Stimulated activated CD8-positive, alpha-beta memory T cell treated with anti-CD3 and anti-CD28 coated beads, Interleukin-4, amount 100 ng/mL, for 24 hours (primary cell): ENCODE data around the gene BMAL1.
"Not testable (repeated sequence)": the region's sequence is repeated elsewhere in the genome, so short reads cannot be mapped to it uniquely, and the experiment has no call there.

Source experiments
- DNase-seq: peaks from one replicate; pipeline ENCODE4 v3.0.0-alpha.2; 2020; ENCODE audit warnings: low read depth

BMAL1 gene

DNA sequence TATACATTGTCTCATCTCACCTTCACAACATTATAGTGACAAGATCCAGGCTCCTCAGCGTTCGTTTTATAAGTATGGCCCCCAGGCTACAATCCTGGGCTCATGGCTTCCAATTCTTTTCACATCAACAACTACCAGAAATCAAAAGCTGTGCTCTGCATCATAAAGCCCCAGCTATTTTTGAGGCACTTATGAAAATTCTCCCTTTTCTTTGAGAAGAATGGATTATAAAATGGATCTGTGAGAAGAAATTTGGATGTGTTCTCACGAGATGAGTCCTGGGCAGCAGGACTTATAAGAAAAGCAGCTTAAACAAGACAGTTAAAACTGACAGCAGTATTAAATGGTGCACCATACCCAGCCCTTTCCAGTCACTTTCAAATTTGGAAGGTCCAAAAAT, 105.2 kb downstream of the BMAL1 start:
- DNase-seq: no peak

DNA sequence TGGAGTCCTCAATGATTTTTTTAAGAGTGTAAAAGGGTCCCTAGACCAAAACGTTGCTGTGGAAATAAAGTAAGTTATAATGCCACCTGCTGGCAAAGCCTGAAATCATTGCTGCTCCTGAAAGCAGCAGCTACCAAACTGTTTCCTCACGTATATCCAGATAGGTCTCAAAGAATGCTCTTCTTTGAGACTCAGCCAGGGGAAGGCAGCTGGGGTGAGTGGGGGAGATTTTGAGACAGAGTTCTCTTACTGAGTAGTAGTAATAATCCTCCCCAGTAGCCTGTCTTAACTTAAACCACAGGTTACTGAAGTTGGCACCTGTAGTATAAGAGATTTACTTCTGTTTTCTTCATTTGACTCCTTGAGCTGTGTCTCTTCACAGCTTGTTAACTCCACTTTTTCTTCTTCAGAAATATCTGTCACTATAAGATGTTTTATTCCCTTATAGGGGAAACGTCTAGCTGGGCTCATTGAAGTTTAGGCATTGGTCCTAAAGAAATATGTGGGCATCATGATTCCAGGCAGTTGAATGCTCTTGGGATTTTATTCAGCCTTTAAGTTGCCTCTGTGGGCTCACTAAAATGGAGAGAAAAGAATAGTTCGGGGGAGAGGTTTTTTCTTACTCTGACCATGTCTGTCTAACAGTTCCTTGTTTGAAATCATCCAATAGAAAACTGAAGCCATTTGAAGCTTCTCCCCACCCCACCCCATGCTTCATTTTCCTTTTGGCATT, 107.5 kb downstream of the BMAL1 start:
- DNase-seq: no peak

DNA sequence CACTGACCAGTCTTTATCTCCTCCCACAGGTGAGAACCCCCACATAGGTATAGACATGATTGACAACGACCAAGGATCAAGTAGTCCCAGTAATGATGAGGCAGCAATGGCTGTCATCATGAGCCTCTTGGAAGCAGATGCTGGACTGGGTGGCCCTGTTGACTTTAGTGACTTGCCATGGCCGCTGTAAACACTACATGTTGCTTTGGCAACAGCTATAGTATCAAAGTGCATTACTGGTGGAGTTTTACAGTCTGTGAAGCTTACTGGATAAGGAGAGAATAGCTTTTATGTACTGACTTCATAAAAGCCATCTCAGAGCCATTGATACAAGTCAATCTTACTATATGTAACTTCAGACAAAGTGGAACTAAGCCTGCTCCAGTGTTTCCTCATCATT, 109.0 kb downstream of the BMAL1 start:
- no peak for DNase-seq

DNA sequence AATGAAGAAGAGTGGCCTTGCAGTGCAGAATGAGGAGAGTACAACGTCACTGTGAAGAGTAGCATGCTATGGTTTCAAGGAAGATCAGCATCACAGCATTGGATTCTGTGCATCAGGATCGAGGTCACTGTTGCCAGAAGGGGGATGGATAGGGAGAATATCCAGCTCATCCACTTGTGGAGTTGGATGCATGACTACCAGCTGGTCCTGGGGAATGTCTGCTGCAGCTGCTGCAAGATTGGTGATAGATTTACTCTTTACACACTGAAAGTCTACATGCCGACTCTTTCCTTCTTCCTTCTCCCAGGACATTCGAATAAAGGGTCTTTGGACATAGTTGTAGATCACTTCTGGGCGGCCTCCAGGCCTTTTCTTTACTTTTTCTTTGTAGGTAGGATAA, 111.2 kb downstream of the BMAL1 start:
- no peak for DNase-seq

DNA sequence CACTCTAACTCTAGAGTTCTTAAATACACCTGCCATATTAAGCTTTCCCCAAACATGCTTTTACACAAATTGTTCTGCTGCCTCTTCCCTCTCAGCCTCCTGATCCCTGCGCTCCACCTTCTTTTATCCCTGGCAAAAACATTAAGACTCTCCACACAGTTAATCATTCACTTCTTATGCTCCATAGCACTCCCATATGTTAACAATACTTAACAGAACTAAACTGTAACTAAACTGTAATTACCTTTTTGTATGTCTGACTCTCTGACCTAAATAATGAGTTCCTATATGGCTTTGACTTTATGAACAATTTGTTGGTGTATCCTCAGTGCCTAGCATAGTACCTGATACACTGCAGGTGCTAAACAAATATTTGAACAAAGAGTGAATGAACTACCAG, 113.6 kb downstream of the BMAL1 start:
- no peak for DNase-seq

DNA sequence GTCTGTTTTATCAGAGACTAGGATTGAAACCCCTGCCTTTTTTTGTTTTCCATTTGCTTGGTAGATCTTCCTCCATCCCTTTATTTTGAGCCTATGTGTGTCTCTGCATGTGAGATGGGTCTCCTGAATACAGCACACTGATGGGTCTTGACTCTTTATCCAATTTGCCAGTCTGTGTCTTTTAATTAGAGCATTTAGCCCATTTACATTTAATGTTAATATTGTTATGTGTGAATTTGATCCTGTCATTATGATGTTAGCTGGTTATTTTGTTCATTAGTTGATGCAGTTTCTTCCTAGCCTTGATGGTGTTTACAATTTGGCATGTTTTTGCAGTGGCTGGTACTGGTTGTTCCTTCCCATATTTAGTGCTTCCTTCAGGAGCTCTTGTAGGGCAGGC, 120.7 kb downstream of the BMAL1 start:
- not testable (repeated sequence) for DNase-seq

DNA sequence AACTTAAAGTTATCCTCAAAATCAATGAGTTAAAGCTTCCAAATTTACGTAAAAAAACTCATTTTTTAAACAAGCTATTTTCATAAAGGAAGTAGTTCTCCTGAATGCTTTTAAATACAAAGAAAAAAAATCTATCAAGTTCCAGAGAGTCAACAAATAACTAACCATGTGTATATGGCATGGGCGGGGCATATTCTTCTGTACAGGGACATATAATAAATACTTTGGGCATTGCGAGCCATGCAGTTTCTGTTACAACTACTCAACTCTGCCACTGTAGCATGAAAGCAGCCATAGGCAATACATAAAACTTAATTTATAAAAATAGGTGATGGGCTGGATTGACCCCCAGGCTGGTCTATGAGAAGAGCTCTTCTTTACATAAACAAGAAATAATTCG, 127.6 kb downstream of the BMAL1 start:
- DNase-seq: no peak

DNA sequence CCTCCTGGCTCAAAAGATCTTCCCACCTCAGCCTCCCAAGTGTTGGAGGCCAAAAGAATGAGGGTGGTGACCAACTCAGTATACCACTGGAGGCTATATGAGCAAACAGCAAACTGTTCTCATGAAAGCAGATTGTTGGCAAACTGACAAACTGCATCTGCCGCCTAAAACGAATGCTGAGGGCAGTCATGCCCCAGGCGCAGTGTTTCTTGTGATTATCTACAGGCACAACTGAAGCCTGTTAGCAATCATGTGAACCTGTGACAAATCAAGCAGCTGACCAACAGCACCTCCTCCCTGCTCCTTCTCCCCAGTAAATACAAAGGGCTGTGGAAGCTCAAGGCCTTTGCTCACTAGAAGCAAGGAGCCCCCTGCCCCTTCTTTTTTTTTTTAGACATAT, 137.6 kb downstream of the BMAL1 start:
- no peak for DNase-seq

DNA sequence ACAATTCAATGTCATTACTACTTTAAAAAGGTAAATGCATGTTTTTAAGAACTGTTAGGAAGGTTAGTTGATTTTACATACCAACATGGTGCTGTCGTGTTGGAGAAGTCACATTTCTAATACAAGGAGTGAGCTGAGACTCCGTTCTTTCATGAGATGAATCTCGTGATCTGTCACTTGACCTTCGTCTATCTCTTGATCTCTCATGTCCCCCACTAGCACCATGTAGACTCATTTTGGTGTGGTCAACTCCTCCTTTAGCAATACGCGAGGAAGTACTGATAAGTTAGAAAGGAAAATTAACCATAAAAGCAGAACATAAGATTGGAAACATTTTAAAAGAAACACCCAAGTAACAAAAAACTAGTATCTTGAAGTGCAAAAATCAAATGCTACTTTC, 144.0 kb downstream of the BMAL1 start:
- no peak for DNase-seq

DNA sequence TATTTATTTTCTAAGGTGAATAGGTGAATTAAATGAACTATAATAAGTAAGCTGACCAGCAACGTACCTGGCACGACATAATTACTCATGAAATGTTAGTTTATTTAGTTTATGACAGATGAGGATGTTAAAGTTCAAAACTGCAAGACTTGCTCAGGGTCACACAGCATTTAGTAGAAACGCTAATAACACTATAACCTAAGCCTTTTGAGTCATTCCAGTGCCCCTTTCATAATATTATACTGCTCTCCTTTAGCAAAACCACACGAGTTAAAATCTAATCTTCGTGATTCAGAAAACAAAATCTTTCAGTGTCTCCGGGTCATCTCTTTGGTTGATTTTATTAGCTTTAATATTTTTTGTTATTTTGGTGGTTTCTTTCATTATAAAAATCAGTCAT, 145.8 kb downstream of the BMAL1 start:
- DNase-seq: no peak

DNA sequence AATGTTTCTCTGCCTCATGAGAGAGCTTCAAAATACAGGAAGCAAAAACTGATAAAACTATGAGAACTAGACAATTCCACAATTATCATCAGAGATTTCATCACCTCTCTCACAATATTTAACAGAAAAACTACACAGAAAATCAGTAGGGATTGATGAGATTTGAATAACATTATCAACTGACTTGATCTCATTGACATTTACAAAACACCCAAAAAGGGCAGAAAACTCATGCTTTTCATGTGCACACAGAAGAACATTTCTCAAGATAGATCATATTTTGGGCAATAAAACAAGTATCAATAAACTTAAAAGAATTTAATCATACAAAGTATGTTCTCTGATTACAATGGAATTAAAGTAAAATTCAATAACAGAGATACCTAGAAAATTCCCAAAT, 149.8 kb downstream of the BMAL1 start:
- DNase-seq: no peak

DNA sequence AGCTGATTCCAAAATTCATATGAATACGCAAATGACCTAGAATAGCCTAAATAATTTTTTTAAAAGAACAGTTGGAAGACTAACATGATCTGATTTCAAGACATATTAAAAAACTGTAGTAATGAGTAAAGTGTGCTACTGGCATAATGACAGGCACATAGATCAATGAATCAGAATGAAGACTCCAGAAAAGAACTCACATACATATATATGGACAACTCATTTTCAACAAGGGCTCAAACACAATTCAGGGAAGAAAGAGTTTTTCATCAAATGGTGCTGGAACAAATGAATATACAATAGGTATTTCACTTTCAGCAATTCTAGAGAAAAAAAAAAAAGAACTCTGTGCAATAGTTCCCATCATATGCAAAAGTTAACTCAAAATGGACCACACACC, 151.7 kb downstream of the BMAL1 start:
- DNase-seq: no peak

DNA sequence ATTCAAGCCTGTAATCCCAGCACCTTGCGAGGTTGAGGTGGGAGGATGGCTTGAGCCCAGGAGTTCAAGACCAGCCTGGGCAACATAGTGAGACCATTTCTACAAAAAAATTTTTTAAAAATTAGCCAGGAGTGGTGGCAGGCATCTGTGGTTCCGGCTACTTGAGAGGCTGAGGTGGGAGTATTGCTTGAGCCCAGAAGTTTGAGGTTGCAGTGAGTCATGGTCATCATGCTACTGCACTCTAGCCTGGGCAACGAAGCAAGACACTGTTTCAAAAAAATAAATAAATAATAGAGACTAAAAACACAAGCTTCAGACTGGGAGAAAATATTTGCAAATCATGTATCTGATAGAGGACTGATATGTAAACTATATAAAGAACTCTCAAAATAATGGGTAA, 152.2 kb downstream of the BMAL1 start:
- DNase-seq: no peak

DNA sequence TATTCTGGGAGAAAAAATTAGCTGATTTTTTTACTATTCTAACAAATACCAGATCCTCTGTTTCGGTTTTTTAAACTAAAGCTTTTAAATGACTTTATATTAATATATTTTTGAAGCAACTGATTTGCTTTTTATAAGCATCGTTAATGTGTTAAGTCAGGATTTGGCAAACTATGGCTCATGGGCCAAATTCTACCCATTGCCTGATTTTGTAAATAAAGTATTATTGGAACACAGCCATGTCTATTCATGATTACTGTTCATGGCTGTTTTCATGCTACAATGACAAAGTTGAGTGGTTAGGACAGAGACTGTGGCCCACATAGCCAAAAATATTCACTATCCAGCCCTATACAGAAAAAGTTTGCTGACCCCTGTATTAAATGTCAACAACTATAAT, 155.8 kb downstream of the BMAL1 start:
- DNase-seq: no peak

DNA sequence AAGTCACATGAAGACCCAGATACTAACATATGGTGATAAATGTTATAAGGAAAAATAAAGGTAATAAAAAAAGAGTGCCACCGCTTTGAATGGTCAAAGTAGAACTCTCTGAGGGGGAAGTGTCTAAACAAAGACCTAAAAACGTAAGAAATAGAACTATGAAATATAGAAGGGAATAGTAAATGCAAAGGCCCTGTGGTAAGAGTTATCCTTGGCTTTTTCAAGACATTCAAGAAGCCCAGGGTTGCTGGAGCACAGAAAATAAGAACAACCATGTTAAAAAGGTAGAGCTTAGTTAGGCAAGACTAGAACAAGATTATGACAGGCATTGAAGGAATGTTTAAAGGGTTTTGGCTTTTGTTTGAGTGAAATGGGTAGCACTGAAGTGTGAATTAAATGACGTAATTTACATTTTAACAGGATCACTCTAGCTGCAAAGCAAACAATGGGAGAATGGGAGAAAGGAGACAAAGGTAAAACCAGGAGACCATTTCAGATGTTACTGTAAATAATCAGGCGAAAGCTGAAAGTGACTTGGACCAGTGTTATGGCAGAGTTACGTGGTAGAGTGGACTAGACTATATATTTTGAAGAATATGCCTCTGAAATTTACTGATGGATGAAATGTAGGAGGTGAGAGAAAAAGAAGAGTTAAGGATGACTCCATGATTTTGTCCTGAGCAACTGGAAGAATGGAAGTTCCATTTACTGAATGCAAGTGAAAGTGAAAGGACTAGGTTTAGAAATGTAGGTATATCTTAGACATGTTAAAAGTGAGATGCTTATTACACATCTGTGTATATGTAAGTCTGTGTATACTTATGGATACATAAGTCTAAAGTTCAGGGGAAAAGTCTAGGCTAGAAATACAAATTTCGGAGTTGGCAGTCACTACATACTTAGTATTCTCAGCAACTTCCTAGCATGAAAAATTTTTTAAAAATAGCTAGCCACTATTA, 156.9 kb downstream of the BMAL1 start:
- DNase-seq: no peak

DNA sequence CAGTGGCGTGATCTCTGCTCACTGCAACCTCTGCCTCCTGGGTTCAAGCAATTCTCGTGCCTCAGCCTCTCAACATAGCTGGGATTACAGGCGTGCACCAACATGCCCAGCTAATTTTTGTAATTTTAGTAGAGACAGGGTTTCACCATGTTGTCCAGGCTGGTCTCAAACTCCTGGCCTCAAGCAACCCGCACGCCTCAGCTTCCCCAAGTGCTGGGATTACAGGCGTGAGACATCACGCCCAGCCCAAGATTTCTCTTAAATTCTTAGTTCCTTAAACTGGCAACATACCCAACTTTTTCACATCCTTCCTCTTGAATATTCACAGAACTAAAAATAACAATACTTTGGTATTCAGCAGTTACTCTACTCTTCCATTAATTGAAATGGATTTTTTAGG, 159.2 kb downstream of the BMAL1 start:
- not testable (repeated sequence) for DNase-seq
